ENCODE results near the gene KRT72.

Gene KRT72

GRCh38 chr12:52570511-52570910, 30.8 kb downstream of the KRT72 start:
- no peak overlapping the region for H3K27ac Mint-ChIP-seq
- no peak overlapping the region for H3K4me3 Mint-ChIP-seq
- intact Hi-C loops (cut with micrococcal nuclease) = no loop called here
- H3K36me3 Mint-ChIP-seq (ENCODE audit: low read depth) = no peaks in the 10 kb centered on the region
- no peaks in the 10 kb centered on the region for H3K4me1 Mint-ChIP-seq (ENCODE audit: low read depth)
- no peaks in the 10 kb centered on the region for H3K9me3 Mint-ChIP-seq
- peaks cover 5% of the 10 kb centered on the region for H3K27me3 Mint-ChIP-seq

GRCh38 chr12:52568111-52568510, 33.2 kb downstream of the KRT72 start:
- Mint-ChIP-seq H3K27ac (no peak overlapping the region), H3K9me3 (no peaks in the 10 kb centered on the region), H3K27me3 (peaks cover 14% of the 10 kb centered on the region), H3K4me1 (ENCODE audit: low read depth) (no peaks in the 10 kb centered on the region), H3K4me3 (no peak overlapping the region), H3K36me3 (ENCODE audit: low read depth) (no peaks in the 10 kb centered on the region)
- intact Hi-C loops (cut with micrococcal nuclease) = no loop called here

GRCh38 chr12:52566847-52567291, 34.4 kb downstream of the KRT72 start:
- H3K27me3 Mint-ChIP-seq = peaks cover 14% of the 10 kb centered on the region
- intact Hi-C loops (cut with micrococcal nuclease) = no loop called here
- H3K36me3 Mint-ChIP-seq (ENCODE audit: low read depth) = no peaks in the 10 kb centered on the region
- no peaks in the 10 kb centered on the region for H3K9me3 Mint-ChIP-seq
- no peak overlapping the region for H3K4me3 Mint-ChIP-seq
- H3K4me1 Mint-ChIP-seq (ENCODE audit: low read depth) = no peaks in the 10 kb centered on the region
- no peak overlapping the region for H3K27ac Mint-ChIP-seq

GRCh38 chr12:52564582-52564981, 36.7 kb downstream of the KRT72 start:
- intact Hi-C loops (cut with micrococcal nuclease) = no loop called here
- no peak overlapping the region for H3K27ac Mint-ChIP-seq
- peaks cover 18% of the 10 kb centered on the region for H3K27me3 Mint-ChIP-seq
- H3K4me3 Mint-ChIP-seq = no peak overlapping the region
- H3K36me3 Mint-ChIP-seq (ENCODE audit: low read depth) = no peaks in the 10 kb centered on the region
- no peaks in the 10 kb centered on the region for H3K4me1 Mint-ChIP-seq (ENCODE audit: low read depth)
- H3K9me3 Mint-ChIP-seq = no peaks in the 10 kb centered on the region

GRCh38 chr12:52561880-52562449, 39.3 kb downstream of the KRT72 start:
- Mint-ChIP-seq H3K27ac (no peak overlapping the region), H3K4me3 (no peak overlapping the region), H3K27me3 (peaks cover 24% of the 10 kb centered on the region), H3K4me1 (ENCODE audit: low read depth) (no peaks in the 10 kb centered on the region), H3K9me3 (no peaks in the 10 kb centered on the region), H3K36me3 (ENCODE audit: low read depth) (no peaks in the 10 kb centered on the region)
- intact Hi-C loops (cut with micrococcal nuclease) = no loop called here

- intact Hi-C loops (cut with micrococcal nuclease) = no loop called here
- no peak overlapping the region for H3K27ac Mint-ChIP-seq
- H3K9me3 Mint-ChIP-seq = no peaks in the 10 kb centered on the region
- peaks cover 28% of the 10 kb centered on the region for H3K27me3 Mint-ChIP-seq
- H3K4me3 Mint-ChIP-seq = no peak overlapping the region
- no peaks in the 10 kb centered on the region for H3K36me3 Mint-ChIP-seq (ENCODE audit: low read depth)
- H3K4me1 Mint-ChIP-seq (ENCODE audit: low read depth) = no peaks in the 10 kb centered on the region
Observed at GRCh38 chr12:52559979-52560378, 41.3 kb downstream of the KRT72 start.

- H3K27ac Mint-ChIP-seq = no peak overlapping the region
Observed at GRCh38 chr12:52558781-52559445, 42.4 kb downstream of the KRT72 start.

GRCh38 chr12:52557476-52557875, 43.8 kb downstream of the KRT72 start:
- Mint-ChIP-seq H3K4me3 (no peak overlapping the region), H3K4me1 (ENCODE audit: low read depth) (no peaks in the 10 kb centered on the region), H3K27me3 (peaks cover 24% of the 10 kb centered on the region), H3K36me3 (ENCODE audit: low read depth) (no peaks in the 10 kb centered on the region), H3K27ac (no peak overlapping the region), H3K9me3 (no peaks in the 10 kb centered on the region)
- intact Hi-C loops (cut with micrococcal nuclease) = no loop called here

More at GRCh38 chr12:52558781-52559445, 42.4 kb downstream of the KRT72 start:
- H3K36me3 Mint-ChIP-seq (ENCODE audit: low read depth) = no peaks in the 10 kb centered on the region
- no peak overlapping the region for H3K4me3 Mint-ChIP-seq
- no peaks in the 10 kb centered on the region for H3K9me3 Mint-ChIP-seq
- intact Hi-C loops (cut with micrococcal nuclease) = no loop called here
- H3K4me1 Mint-ChIP-seq (ENCODE audit: low read depth) = no peaks in the 10 kb centered on the region
- peaks cover 25% of the 10 kb centered on the region for H3K27me3 Mint-ChIP-seq

- Mint-ChIP-seq H3K27me3 (peaks cover 26% of the 10 kb centered on the region), H3K36me3 (ENCODE audit: low read depth) (no peaks in the 10 kb centered on the region)
Observed at GRCh38 chr12:52555577-52555976, 45.7 kb downstream of the KRT72 start.

GRCh38 chr12:52552681-52553195, 48.5 kb downstream of the KRT72 start, which contains the start of gene KRT71:
Gene KRT71, minus strand, starts transcription at chr12:52553145. Its CDS starts 68 bp downstream, at chr12:52553077.
- intact Hi-C loops (cut with micrococcal nuclease) = no loop called here
- Mint-ChIP-seq H3K4me3 (no peak within 1 kb of the TSS), H3K4me1 (ENCODE audit: low read depth) (no peaks in the 10 kb centered on the region), H3K27me3 (peaks cover 20% of the 10 kb centered on the region), H3K27ac (no peak within 1 kb of the TSS), H3K9me3 (no peaks in the 10 kb centered on the region), H3K36me3 (ENCODE audit: low read depth) (no peaks in the 10 kb centered on the region)

More at GRCh38 chr12:52555577-52555976, 45.7 kb downstream of the KRT72 start:
- Mint-ChIP-seq H3K4me3 (no peak overlapping the region), H3K9me3 (no peaks in the 10 kb centered on the region), H3K27ac (no peak overlapping the region), H3K4me1 (ENCODE audit: low read depth) (no peaks in the 10 kb centered on the region)
- intact Hi-C loops (cut with micrococcal nuclease) = no loop called here

GRCh38 chr12:52552055-52552454, 49.2 kb downstream of the KRT72 start:
- intact Hi-C loops (cut with micrococcal nuclease) = no loop called here
- Mint-ChIP-seq H3K27ac (no peak overlapping the region), H3K9me3 (no peaks in the 10 kb centered on the region), H3K4me3 (no peak overlapping the region), H3K4me1 (ENCODE audit: low read depth) (no peaks in the 10 kb centered on the region), H3K36me3 (ENCODE audit: low read depth) (no peaks in the 10 kb centered on the region), H3K27me3 (peaks cover 18% of the 10 kb centered on the region)

GRCh38 chr12:52551216-52551865, 49.9 kb downstream of the KRT72 start:
- H3K27me3 Mint-ChIP-seq = peaks cover 17% of the 10 kb centered on the region
- no peak overlapping the region for H3K4me3 Mint-ChIP-seq
- H3K9me3 Mint-ChIP-seq = no peaks in the 10 kb centered on the region
- H3K36me3 Mint-ChIP-seq (ENCODE audit: low read depth) = no peaks in the 10 kb centered on the region
- intact Hi-C loops (cut with micrococcal nuclease) = no loop called here
- no peaks in the 10 kb centered on the region for H3K4me1 Mint-ChIP-seq (ENCODE audit: low read depth)
- no peak overlapping the region for H3K27ac Mint-ChIP-seq

GRCh38 chr12:52546126-52546525, 55.1 kb downstream of the KRT72 start:
- no peak overlapping the region for H3K4me3 Mint-ChIP-seq
- intact Hi-C loops (cut with micrococcal nuclease) = no loop called here
- H3K4me1 Mint-ChIP-seq (ENCODE audit: low read depth) = peaks cover 7% of the 10 kb centered on the region
- no peak overlapping the region for H3K27ac Mint-ChIP-seq
- H3K9me3 Mint-ChIP-seq = no peaks in the 10 kb centered on the region
- H3K36me3 Mint-ChIP-seq (ENCODE audit: low read depth) = no peaks in the 10 kb centered on the region
- H3K27me3 Mint-ChIP-seq = peaks cover 8% of the 10 kb centered on the region

Data from dendritic cell treated with granulocyte-macrophage colony-stimulating factor and Interleukin-4, amounts not matched to agents 40 ng/mL and 50 ng/mL, for 4 days (primary cell).